SK-N-SH treated with all-trans-retinoic acid at 6 μM for 48 hours (cell line): ENCODE data around the gene GRID1.

ENCODE experiments used
- ARNTL ChIP-seq: fragments of 450-650 bp; formaldehyde crosslinking; IDR thresholded peaks from 2 replicates; pipeline ENCODE4 v1.5.0; 2020; ENCODE audit warnings: low read depth, mild to moderate bottlenecking, moderate library complexity, borderline replicate concordance
- ESRRG ChIP-seq: fragments of 250-450 bp; sonication (Bioruptor Pico); IDR thresholded peaks from 2 replicates; pipeline ENCODE4 v1.6.1; 2021; ENCODE audit warnings: mild to moderate bottlenecking
- RARB ChIP-seq: fragments of 250-450 bp; sonication (Bioruptor Pico); IDR thresholded peaks from 2 replicates; pipeline ENCODE4 v1.8.0; 2021; ENCODE audit warnings: mild to moderate bottlenecking, moderate library complexity

DNA sequence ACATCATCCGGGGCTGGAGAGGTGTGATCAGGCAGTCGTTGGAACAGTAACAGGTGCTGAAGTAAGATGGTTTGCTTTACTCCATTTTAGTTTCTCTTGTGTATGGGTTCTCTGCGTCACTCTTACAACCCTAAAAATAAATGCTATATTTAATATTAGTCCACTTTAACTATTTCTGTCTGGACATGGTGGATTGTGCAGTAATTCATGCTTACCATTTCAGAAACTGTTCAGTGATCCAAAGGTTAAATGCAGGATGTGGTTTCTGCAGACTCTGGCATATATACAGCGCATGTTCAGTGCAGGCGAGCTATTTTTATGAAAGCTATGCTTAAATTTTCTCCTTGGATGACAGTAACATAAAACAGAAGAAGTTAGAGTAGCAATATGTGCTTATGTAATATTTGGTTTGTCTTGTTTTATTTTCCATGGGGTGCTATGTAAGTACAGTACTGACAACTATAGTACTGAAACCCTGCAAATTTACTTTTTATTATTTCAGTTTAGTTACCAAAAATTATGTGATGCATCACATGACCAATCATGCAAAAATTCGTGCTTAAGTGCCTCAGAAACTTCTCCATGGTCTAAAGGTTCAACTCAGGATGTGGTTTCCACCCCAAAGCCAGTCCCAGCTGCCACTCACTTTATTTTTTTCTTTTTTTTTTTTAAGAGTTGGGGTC lies 46.6 kb upstream of the GRID1 start:
- TF ChIP-seq RARB (no peak), ARNTL (CRISPR knock-in tag) (no peak), ESRRG (CRISPR knock-in tag) (no peak)
